Spleen (tissue), 11 donors: ENCODE measurements around the gene CYLD. TPM values are rescaled to one million over a fixed set of nuclear protein-coding genes. Genes with fewer than 3 reads are reported as not detected.

Experiments used
- DNase-seq: peaks from one replicate; pipeline ENCODE4 v3.0.0-alpha.2; 2020
- H3K27ac ChIP-seq, 8 donors: fragments of 200-600 bp; sonication (generic) in 7 of 8; 1 replicate in 4 of 8; 2 replicates in 4 of 8; pipeline versions ENCODE4 v1.5.0 to v1.8.0; 2016 to 2021; ENCODE audit warnings: inconsistent platforms in 4 of 8, mild to moderate bottlenecking in 4 of 8, moderate library complexity in 1 of 8
- H3K27me3 ChIP-seq, 7 donors: fragments of 200-600 bp; sonication (generic) in 6 of 7; replicated peaks in 1 of 7; 1 replicate in 4 of 7; 2 replicates in 3 of 7; pipeline versions ENCODE4 v1.5.0 to v1.8.0; 2016 to 2021; ENCODE audit warnings: inconsistent platforms in 3 of 7, mild to moderate bottlenecking in 1 of 7
- H3K36me3 ChIP-seq, 6 donors: fragments of 200-600 bp; sonication (generic) in 5 of 6; 1 replicate in 4 of 6; 2 replicates in 2 of 6; pipeline versions ENCODE4 v1.5.0 to v1.8.0; 2016 to 2021; ENCODE audit warnings: inconsistent platforms in 2 of 6
- H3K4me1 ChIP-seq, 6 donors: fragments of 200-600 bp; sonication (generic) in 5 of 6; 1 replicate in 3 of 6; 2 replicates in 3 of 6; pipeline versions ENCODE4 v1.5.0 to v1.8.0; 2016 to 2021; ENCODE audit warnings: inconsistent platforms in 3 of 6
- H3K4me3 ChIP-seq, 8 donors: fragments of 200-600 bp; sonication (generic) in 7 of 8; 1 replicate in 4 of 8; 2 replicates in 4 of 8; pipeline versions ENCODE4 v1.5.0 to v1.8.0; 2016 to 2021; ENCODE audit warnings: inconsistent platforms in 4 of 8, mild to moderate bottlenecking in 4 of 8, moderate library complexity in 2 of 8
- H3K9me3 ChIP-seq, 8 donors: fragments of 200-600 bp; sonication (generic) in 7 of 8; 1 replicate in 4 of 8; 2 replicates in 4 of 8; pipeline versions ENCODE4 v1.5.0 to v1.8.0; 2016 to 2021; ENCODE audit warnings: inconsistent platforms in 4 of 8
- CTCF ChIP-seq, 11 experiments: fragments of 200-600 bp in 7 of 11; fragments of 450-650 bp in 4 of 11; sonication (generic) in 4 of 11; IDR thresholded peaks in 8 of 11; conservative IDR thresholded peaks in 3 of 11; 1 replicate in 7 of 11; 2 replicates in 4 of 11; pipeline versions ENCODE4 v1.4.0 to v1.8.0; 2016 to 2021; ENCODE audit warnings: antibody characterized with exemption in 11 of 11, inconsistent platforms in 4 of 11, mild to moderate bottlenecking in 1 of 11
- POLR2A ChIP-seq, 3 donors: fragments of 450-650 bp; IDR thresholded peaks; one replicate each; pipeline ENCODE4 v1.5.1; 2017; ENCODE audit warnings: antibody characterized with exemption in 3 of 3, mild to moderate bottlenecking in 1 of 3
- POLR2AphosphoS5 ChIP-seq, 3 donors: sonication (generic); formaldehyde crosslinking; IDR thresholded peaks; one replicate each; pipeline ENCODE4 v1.5.1; 2017; ENCODE audit warnings: antibody characterized with exemption in 3 of 3
- WGBS, 5 donors: extraction: QIAGEN DNeasy Blood & Tissue Kit in 3 of 5; methylation state at CpG; one replicate each; pipeline versions ENCODE4 v1.1.5 to v1.1.7; 2013 to 2018; 5-methylcytosine and 5-hydroxymethylcytosine counted together
- intact Hi-C: fragments of 100-400 bp; cut with DNase I; formaldehyde crosslinking; loops from one replicate; pipeline ENCODE4 v1.15.0; 2023; ENCODE audit warnings: low total_unique reads
- polyA plus RNA-seq, 3 donors: library from polyadenylated mRNA; stranded (reverse); fragments of 200-250 nt; gene quantifications; one replicate each; pipeline ENCODE4 v1.2.1, GENCODE V29; 2013
- total RNA-seq, 7 donors: library from RNA; depleted of rRNA in 3 of 7; stranded (reverse); fragments of >200 nt in 3 of 7; fragmentation: NEBNext Ultra II Directional in 4 of 7; extraction: Animal tissue kit (Norgen Biotek cat#: 25700) in 4 of 7; gene quantifications; one replicate each; pipeline versions ENCODE4 v1.1.0 to v1.2.1, GENCODE V29; 2016 to 2021
- donor health status: healthy with polysubstance abuse.
- donor health status: DM: no; HTN: no; CAD: no; lungs with moderate emphysema.
- donor health status: DM: no; HTN: no; CAD: no.
- donor health status: Bipolar disorder and iron deficiency.
- donor health status: healthy.
- donor health status: DM: no; HTN: no; CAD: no.
- donor health status: DM: yes; HTN: yes; CAD: no.

Gene CYLD
- total and polyA plus RNA-seq, 10 donors, result 19.9 to 133 (median 103) TPM

- Histone ChIP-seq H3K36me3 (no peaks in the 10 kb centered on the region), H3K9me3 (no peaks in the 10 kb centered on the region), H3K4me1 (peaks cover 0 to 13% (median 8%) of the 10 kb centered on the region in 6 donors), H3K4me3 (no peak overlapping the region), H3K27me3 (peaks cover 0 to 33% (median 15%) of the 10 kb centered on the region in 7 donors), H3K27ac (no peak overlapping the region)
- intact Hi-C loops, result no loop called here
- no peak for DNase-seq
- WGBS, 5 donors, result 68 to 81% (median 70%) methylated on average over 4 of the region's 4 CpGs
- no peak for TF ChIP-seq POLR2A (IDR thresholded peaks at IDR 0.05)
- TF ChIP-seq POLR2AphosphoS5 (IDR thresholded peaks at IDR 0.05), result no peak
- TF ChIP-seq CTCF (IDR thresholded peaks at IDR 0.05 in 8 of 11, conservative IDR thresholded peaks at IDR 0.05 in 3 of 11), result no peak
Measured at GRCh38 chr16:50842589-50842988, 100.7 kb downstream of the CYLD start.

GRCh38 chr16:50844840-50845239, 103.0 kb downstream of the CYLD start:
- 63 to 80% (median 69%) methylated on average over 5 of the region's 5 CpGs for WGBS, 5 donors
- intact Hi-C loops, result no loop called here
- DNase-seq, result no peak
- Histone ChIP-seq H3K36me3 (no peaks in the 10 kb centered on the region), H3K9me3 (no peaks in the 10 kb centered on the region), H3K27me3 (peaks cover 0 to 31% (median 15%) of the 10 kb centered on the region in 7 donors), H3K4me1 (peaks cover 0 to 13% (median 8%) of the 10 kb centered on the region in 6 donors), H3K4me3 (no peak overlapping the region), H3K27ac (no peak overlapping the region)
- TF ChIP-seq POLR2AphosphoS5 (IDR thresholded peaks at IDR 0.05) (no peak), POLR2A (IDR thresholded peaks at IDR 0.05) (no peak), CTCF (IDR thresholded peaks at IDR 0.05 in 8 of 11, conservative IDR thresholded peaks at IDR 0.05 in 3 of 11) (no peak)

GRCh38 chr16:50845296-50845695, 103.4 kb downstream of the CYLD start:
- intact Hi-C loops, result no loop called here
- H3K27me3 ChIP-seq, result peaks cover 0 to 26% (median 15%) of the 10 kb centered on the region in 7 donors
- H3K9me3 ChIP-seq, result no peaks in the 10 kb centered on the region
- H3K4me3 ChIP-seq, result no peak overlapping the region
- TF ChIP-seq CTCF (IDR thresholded peaks at IDR 0.05 in 8 of 11, conservative IDR thresholded peaks at IDR 0.05 in 3 of 11) (no peak), POLR2AphosphoS5 (IDR thresholded peaks at IDR 0.05) (no peak), POLR2A (IDR thresholded peaks at IDR 0.05) (no peak)
- WGBS, 5 donors, result 68 to 87% (median 77%) methylated on average over 2 of the region's 2 CpGs
- peaks cover 0 to 13% (median 8%) of the 10 kb centered on the region in 6 donors for H3K4me1 ChIP-seq
- H3K36me3 ChIP-seq, result no peaks in the 10 kb centered on the region
- no peak for DNase-seq
- no peak overlapping the region for H3K27ac ChIP-seq

GRCh38 chr16:50846511-50846910, 104.6 kb downstream of the CYLD start:
- H3K4me1 ChIP-seq, result peaks cover 0 to 3% (median under 1%) of the 10 kb centered on the region in 6 donors
- peaks cover 0 to 14% (median 4%) of the 10 kb centered on the region in 7 donors for H3K27me3 ChIP-seq
- intact Hi-C loops, result no loop called here
- no peak for TF ChIP-seq POLR2AphosphoS5 (IDR thresholded peaks at IDR 0.05)
- DNase-seq, result no peak
- no peak overlapping the region for H3K4me3 ChIP-seq
- H3K27ac ChIP-seq, result no peak overlapping the region
- WGBS, 5 donors, result 85 to 100% (median 97%) methylated on average over 2 of the region's 2 CpGs
- no peaks in the 10 kb centered on the region for H3K9me3 ChIP-seq
- no peaks in the 10 kb centered on the region for H3K36me3 ChIP-seq

- 73 to 85% (median 76%) methylated on average over 3 of the region's 3 CpGs for WGBS, 5 donors
- Histone ChIP-seq H3K36me3 (no peaks in the 10 kb centered on the region), H3K9me3 (no peaks in the 10 kb centered on the region), H3K27me3 (peaks cover 0 to 8% (median 0%) of the 10 kb centered on the region in 7 donors), H3K27ac (no peak overlapping the region), H3K4me3 (no peak overlapping the region), H3K4me1 (no peaks in the 10 kb centered on the region)
- no peak for DNase-seq
- intact Hi-C loops, result no loop called here
- TF ChIP-seq CTCF (IDR thresholded peaks at IDR 0.05 in 8 of 11, conservative IDR thresholded peaks at IDR 0.05 in 3 of 11), result no peak
- TF ChIP-seq POLR2A (IDR thresholded peaks at IDR 0.05), result no peak
- TF ChIP-seq POLR2AphosphoS5 (IDR thresholded peaks at IDR 0.05), result no peak
Measured at GRCh38 chr16:50847166-50847565, 105.3 kb downstream of the CYLD start.
